K562 (cell line): Measurements from ENCODE around the gene DRG1. TPM values are rescaled to one million over a fixed set of nuclear protein-coding genes. Genes with fewer than 3 reads are reported as not detected.

Experiments used
- ATAC-seq: fragments of 200-7000 bp; cut with Tn5 transposase; 3 replicates; pipeline ENCODE4 v1.9.1; 2020; ENCODE audit warnings: moderate library complexity
- BruUV-seq: library from RNA; stranded (reverse); fragments of 400-500 nt; replicated peaks from 2 replicates; lab custom pipeline; 2021; lab: Mats Ljungman, UMichigan
- CTCF ChIA-PET: fragments of 300-600 bp; formaldehyde crosslinking; extraction: SDS; loops from one replicate; lab custom pipeline; 2021; ENCODE audit warnings: low intra/inter-chr PET ratio; lab: Yijun Ruan, JAX
- POLR2A ChIA-PET: fragments of 300-600, 350-650 bp; sonication (Branson Sonifier 250); formaldehyde crosslinking; extraction: SDS; loops from one replicate; lab custom pipeline; 2021; ENCODE audit warnings: antibody characterized with exemption, inconsistent platforms; lab: Yijun Ruan, JAX
- DNase-seq, 4 experiments: peaks; one replicate each; pipeline versions ENCODE4 v3.0.0 to v3.0.0-alpha.2; 2011 to 2018; ENCODE audit warnings: low spot score in 3 of 4, mixed read lengths in 3 of 4; ENCODE audit errors: extremely low read depth in 1 of 4
- FAIRE-seq: peaks from 2 replicates; lab custom pipeline; 2011; peaks lifted over from hg19 to GRCh38; lab: Jason Lieb, UNC
- H2AFZ ChIP-seq: 2 replicates; pipeline ENCODE4 v1.6.0; 2011; ENCODE audit warnings: low read depth, low read length, control low read depth, inconsistent platforms
- H3K27ac ChIP-seq: fragments of 200-600 bp; 3 replicates; pipeline ENCODE4 v1.8.0; 2011; ENCODE audit warnings: low read depth, mild to moderate bottlenecking, control low read depth, inconsistent platforms, low read length, moderate library complexity, mixed read lengths; ENCODE audit errors: extremely low read depth
- H3K27me3 ChIP-seq, 2 experiments: fragments of 300-600 bp in 1 of 2; 2 replicates in 1 of 2; 3 replicates in 1 of 2; pipeline versions ENCODE4 v1.6.0 to v1.8.0; 2011; ENCODE audit warnings: inconsistent platforms in 2 of 2, low read length in 2 of 2, mild to moderate bottlenecking in 1 of 2, mixed read lengths in 1 of 2, moderate library complexity in 1 of 2; ENCODE audit not compliant: control insufficient read depth in 2 of 2, insufficient read depth in 2 of 2
- H3K36me3 ChIP-seq: fragments of 300-600 bp; 3 replicates; pipeline ENCODE4 v1.8.0; 2011; ENCODE audit warnings: mild to moderate bottlenecking, low read length, inconsistent platforms; ENCODE audit not compliant: control insufficient read depth, insufficient read depth
- H3K4me1 ChIP-seq, 2 experiments: fragments of 200-600 bp in 1 of 2; replicated peaks in 1 of 2; 2 replicates in 1 of 2; 3 replicates in 1 of 2; pipeline versions ENCODE4 v1.5.1 to v1.8.0; 2011; ENCODE audit warnings: inconsistent platforms in 2 of 2, low read length in 2 of 2, mild to moderate bottlenecking in 1 of 2, mixed read lengths in 1 of 2, moderate library complexity in 1 of 2; ENCODE audit not compliant: control insufficient read depth in 2 of 2, insufficient read depth in 2 of 2
- H3K4me2 ChIP-seq: 2 replicates; pipeline ENCODE4 v1.6.1; 2011; ENCODE audit warnings: low read length, control low read depth, inconsistent platforms, mixed read lengths; ENCODE audit not compliant: insufficient read depth
- H3K4me3 ChIP-seq: fragments of 200-600 bp; sonication (generic), shearing (Covaris generic); 2 replicates; pipeline ENCODE4 v1.5.1; 2016; ENCODE audit warnings: control low read depth, inconsistent platforms
- H3K79me2 ChIP-seq: fragments of 200-600 bp; 3 replicates; pipeline ENCODE4 v1.8.0; 2011; ENCODE audit warnings: low read length, inconsistent platforms; ENCODE audit not compliant: control insufficient read depth, insufficient read depth
- H3K9ac ChIP-seq, 2 experiments: 2 replicates each; pipeline versions ENCODE4 v1.6.0 to v1.6.1; 2011; ENCODE audit warnings: low read depth in 2 of 2, low read length in 2 of 2, control low read depth in 1 of 2, inconsistent platforms in 1 of 2, mild to moderate bottlenecking in 1 of 2, mixed read lengths in 1 of 2; ENCODE audit not compliant: insufficient read depth in 1 of 2
- H3K9me1 ChIP-seq: one replicate; pipeline ENCODE4 v1.6.0; 2011; ENCODE audit warnings: inconsistent platforms, mild to moderate bottlenecking, low read length, moderate library complexity; ENCODE audit not compliant: control insufficient read depth, insufficient read depth
- H3K9me3 ChIP-seq: replicated peaks from 2 replicates; pipeline ENCODE4 v1.5.1; 2011; ENCODE audit warnings: low read depth, low read length, inconsistent platforms; ENCODE audit not compliant: control insufficient read depth, insufficient read depth
- H4K20me1 ChIP-seq: replicated peaks from 2 replicates; pipeline ENCODE4 v1.6.1; 2011; ENCODE audit warnings: low read length, inconsistent platforms, mixed read lengths; ENCODE audit not compliant: control insufficient read depth, insufficient read depth
- C11orf30 ChIP-seq: fragments of 450-650 bp; IDR thresholded peaks from 2 replicates; pipeline ENCODE4 v1.6.1; 2016; ENCODE audit warnings: low read depth, mild to moderate bottlenecking
- CBFB ChIP-seq: sonication (generic); formaldehyde crosslinking; IDR thresholded peaks from 2 replicates; pipeline ENCODE4 v1.4.0; 2020; ENCODE audit warnings: mild to moderate bottlenecking, missing genetic modification reagents
- E2F3 ChIP-seq: fragments of 250-450 bp; sonication (Bioruptor Pico); IDR thresholded peaks from 2 replicates; pipeline ENCODE4 v1.4.0; 2020; ENCODE audit warnings: mild to moderate bottlenecking
- E2F4 ChIP-seq: sonication (generic); formaldehyde crosslinking; IDR thresholded peaks from 2 replicates; pipeline ENCODE4 v1.8.0; 2022; ENCODE audit warnings: mild to moderate bottlenecking, low read depth, missing genetic modification reagents
- FOXK1 ChIP-seq: sonication (generic); formaldehyde crosslinking; IDR thresholded peaks from 2 replicates; pipeline ENCODE4 v1.8.0; 2022; ENCODE audit warnings: missing genetic modification reagents, mild to moderate bottlenecking, borderline replicate concordance
- FOXO4 ChIP-seq: fragments of 450-650 bp; formaldehyde crosslinking; IDR thresholded peaks from 2 replicates; pipeline ENCODE4 v1.4.0; 2020; ENCODE audit warnings: mild to moderate bottlenecking, moderate library complexity
- GABPA ChIP-seq: fragments of 200-800 bp; sonication (Bioruptor generic); conservative IDR thresholded peaks from 2 replicates; pipeline ENCODE4 v1.6.1; 2016; ENCODE audit warnings: low read depth, missing genetic modification characterization, missing compliant biosample characterization
- ILF3 ChIP-seq: fragments of 450-650 bp; IDR thresholded peaks from 2 replicates; pipeline ENCODE4 v1.6.1; 2018; ENCODE audit warnings: antibody characterized with exemption, mild to moderate bottlenecking, moderate library complexity, borderline replicate concordance
- L3MBTL2 ChIP-seq: fragments of 450-650 bp; IDR thresholded peaks from 2 replicates; pipeline ENCODE4 v1.6.1; 2016; ENCODE audit warnings: mild to moderate bottlenecking, moderate library complexity
- MAFK ChIP-seq: IDR thresholded peaks from 2 replicates; pipeline ENCODE4 v1.6.1; 2011; ENCODE audit warnings: low read length, improper control_type of control experiment
- MBD2 ChIP-seq: sonication (generic); IDR thresholded peaks from 2 replicates; pipeline ENCODE4 v1.6.1; 2016; ENCODE audit warnings: low read depth, borderline replicate concordance
- MYC ChIP-seq, 2 experiments: fragments of 250-450 bp in 1 of 2; sonication (Bioruptor Pico) in 1 of 2; IDR thresholded peaks; 2 replicates each; pipeline versions ENCODE4 v1.5.1 to v1.6.1; 2012 to 2021; ENCODE audit warnings: low read depth in 2 of 2, borderline replicate concordance in 1 of 2, improper control_type of control experiment in 1 of 2, low read length in 1 of 2, mild to moderate bottlenecking in 1 of 2, moderate library complexity in 1 of 2
- NFE2 ChIP-seq: IDR thresholded peaks from 2 replicates; pipeline ENCODE4 v1.6.1; 2014; ENCODE audit warnings: antibody characterized with exemption, low read depth
- RNF2 ChIP-seq: sonication (generic); IDR thresholded peaks from 2 replicates; pipeline ENCODE4 v1.6.1; 2016
- SAFB2 ChIP-seq: fragments of 200-400 bp; formaldehyde crosslinking; IDR thresholded peaks from 2 replicates; pipeline ENCODE4 v1.6.1; 2018; ENCODE audit warnings: borderline replicate concordance, low read length, low read depth, moderate library complexity; ENCODE audit not compliant: severe bottlenecking
- SIX5 ChIP-seq, 2 experiments: IDR thresholded peaks; 2 replicates each; pipeline ENCODE4 v1.6.1; 2011; ENCODE audit warnings: low read length in 2 of 2, borderline replicate concordance in 1 of 2, low read depth in 1 of 2, mild to moderate bottlenecking in 1 of 2, moderate library complexity in 1 of 2; ENCODE audit not compliant: insufficient read depth in 1 of 2
- ZNF133 ChIP-seq: fragments of 250-450 bp; sonication (Bioruptor Pico); IDR thresholded peaks from 2 replicates; pipeline ENCODE4 v1.4.0; 2020; ENCODE audit warnings: mild to moderate bottlenecking
- ZZZ3 ChIP-seq: fragments of 450-650 bp; IDR thresholded peaks from 2 replicates; pipeline ENCODE4 v1.6.1; 2016; ENCODE audit warnings: antibody characterized with exemption, mild to moderate bottlenecking, moderate library complexity
- WGBS: fragments of 100-300 bp; shearing (Covaris generic); methylation state at CpG from one replicate; pipeline ENCODE4 v1.1.6; 2016; ENCODE audit warnings: low coverage, mixed read lengths; ENCODE audit not compliant: insufficient coverage; ENCODE audit errors: missing lambda C conversion rate; 5-methylcytosine and 5-hydroxymethylcytosine counted together
- in situ Hi-C: fragments of 300-500 bp; cut with MboI; formaldehyde crosslinking; loops from 4 replicates; pipeline ENCODE4 v1.15.0; 2018; ENCODE audit warnings: inconsistent platforms, mixed read lengths
- intact Hi-C: fragments of 100-400 bp; cut with micrococcal nuclease; formaldehyde crosslinking; loops from 2 replicates; pipeline ENCODE4 v1.14.2; 2022
- polyA plus RNA-seq, 8 experiments: library from polyadenylated mRNA; depleted of rRNA in 4 of 8; stranded (reverse) in 5 of 8; unstranded in 3 of 8; fragments of >200 nt; fragmentation: Nextera tagmentation in 2 of 8; fragmentation: Illumina TruSeq in 1 of 8; extraction: Ambion mirVana in 2 of 8; extraction: Trizol in 1 of 8; gene quantifications; 2 replicates each; pipeline versions ENCODE4 v1.2.1 to v1.2.3, GENCODE V29; 2011 to 2014; ENCODE audit warnings: inconsistent platforms in 1 of 8, missing spikeins in 1 of 8
- total RNA-seq, 7 experiments: library from RNA; depleted of rRNA in 6 of 7; stranded (reverse); fragments of >200 nt in 6 of 7; fragmentation: Illumina TruSeq in 2 of 7; extraction: Trizol in 2 of 7; gene quantifications; 2 replicates each; pipeline versions ENCODE4 v1.2.1 to v1.2.3, GENCODE V29; 2011 to 2021; ENCODE audit warnings: low replicate concordance in 1 of 7
- TF ChIP-seq, protein P1 (sequence below): fragments of 450-650 bp; IDR thresholded peaks from 2 replicates; pipeline ENCODE4 v1.6.1; 2016; ENCODE audit warnings: low read depth, mild to moderate bottlenecking, moderate library complexity

The DRG1 gene
- total and polyA plus RNA-seq, 9 of the 15 experiments (the other 6 are each of a cell fraction or from before 2014, with no cell fraction given) = 76.4 to 211 (median 93.3) TPM

- H3K9ac ChIP-seq = no peak overlapping the region
- no peak overlapping the region for H3K4me2 ChIP-seq
- no peak overlapping the region for H3K27ac ChIP-seq
- H3K9me3 ChIP-seq = no peaks in the 10 kb centered on the region
- H3K4me1 ChIP-seq = no peaks in the 10 kb centered on the region
- ChIA-PET CTCF (no interaction called here), POLR2A (no interaction called here)
- H3K9me1 ChIP-seq = no peaks in the 10 kb centered on the region
- FAIRE-seq (no peak), ATAC-seq (no peak), DNase-seq (no peak)
- WGBS = 95% methylated on average over 2 of the region's 2 CpGs
- in situ Hi-C loops (no loop called here), intact Hi-C loops (no loop called here)
- peaks cover 67% of the 10 kb centered on the region for H3K36me3 ChIP-seq
- no peak overlapping the region for H2AFZ ChIP-seq
- no peaks in the 10 kb centered on the region for H4K20me1 ChIP-seq
- TF ChIP-seq ILF3 (no peak), MYC (IDR thresholded peaks at IDR 0.05; ENCODE audit: low read depth, low read length) (no peak), MYC (CRISPR knock-in tag; IDR thresholded peaks at IDR 0.05; ENCODE audit: borderline replicate concordance, low read depth) (no peak), ZZZ3 (no peak), NFE2 (no peak), CBFB (CRISPR knock-in tag) (no peak), FOXK1 (CRISPR knock-in tag) (no peak), RNF2 (no peak), C11orf30 (no peak), E2F4 (CRISPR knock-in tag) (no peak), FOXO4 (CRISPR knock-in tag) (no peak), GABPA (tag) (no peak), L3MBTL2 (no peak), MBD2 (no peak), ZNF133 (CRISPR knock-in tag) (no peak), SAFB2 (no peak), SIX5 (IDR thresholded peaks at IDR 0.05; ENCODE audit: borderline replicate concordance in 1 of 2, insufficient read depth in 1 of 2, low read depth in 1 of 2, low read length in 2 of 2) (no peak), E2F3 (CRISPR knock-in tag) (no peak), MAFK (no peak)
- TF ChIP-seq, protein P1, sequence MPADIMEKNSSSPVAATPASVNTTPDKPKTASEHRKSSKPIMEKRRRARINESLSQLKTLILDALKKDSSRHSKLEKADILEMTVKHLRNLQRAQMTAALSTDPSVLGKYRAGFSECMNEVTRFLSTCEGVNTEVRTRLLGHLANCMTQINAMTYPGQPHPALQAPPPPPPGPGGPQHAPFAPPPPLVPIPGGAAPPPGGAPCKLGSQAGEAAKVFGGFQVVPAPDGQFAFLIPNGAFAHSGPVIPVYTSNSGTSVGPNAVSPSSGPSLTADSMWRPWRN = no peak
- peaks cover 6% of the 10 kb centered on the region; the same call in 1 of the 3 replicates for H3K79me2 ChIP-seq
- H3K27me3 ChIP-seq = no peaks in the 10 kb centered on the region
- BruUV-seq = no TSS peak
- no peak overlapping the region for H3K4me3 ChIP-seq
Measured at GRCh38 chr22:31465307-31465706, 65.9 kb downstream of the DRG1 start.
